Upper lobe of left lung (tissue), 6 donors: ENCODE data around the gene COA8. TPM values are rescaled to one million over a fixed set of nuclear protein-coding genes. Genes with fewer than 3 reads are reported as not detected.

ENCODE experiments used
- ATAC-seq, 2 donors: fragments of 200-7000 bp; cut with Tn5 transposase; one replicate each; pipeline ENCODE4 v1.9.1; 2022; ENCODE audit warnings: mild to moderate bottlenecking in 2 of 2, moderate library complexity in 2 of 2; ENCODE audit not compliant: low FRiP score in 2 of 2
- DNase-seq, 2 donors: peaks; one replicate each; pipeline ENCODE4 v3.0.0-alpha.2; 2019 to 2020
- H3K27ac ChIP-seq, 4 donors: fragments of 200-600 bp; sonication (generic); one replicate each; pipeline ENCODE4 v1.5.1; 2016 to 2019
- H3K27me3 ChIP-seq, 4 donors: fragments of 200-600 bp; sonication (generic); one replicate each; pipeline ENCODE4 v1.5.1; 2017 to 2019
- H3K36me3 ChIP-seq, 4 donors: fragments of 200-600 bp; sonication (generic); one replicate each; pipeline ENCODE4 v1.5.1; 2016 to 2019
- H3K4me1 ChIP-seq, 4 donors: fragments of 200-600 bp; sonication (generic); one replicate each; pipeline ENCODE4 v1.5.1; 2018 to 2019
- H3K4me3 ChIP-seq, 4 donors: fragments of 200-600 bp; sonication (generic); one replicate each; pipeline ENCODE4 v1.5.1; 2017 to 2019; ENCODE audit warnings: mild to moderate bottlenecking in 2 of 4, moderate library complexity in 1 of 4
- H3K9me3 ChIP-seq, 4 donors: fragments of 200-600 bp; sonication (generic); one replicate each; pipeline ENCODE4 v1.5.1; 2018 to 2019
- CTCF ChIP-seq, 6 experiments: fragments of 450-650 bp in 4 of 6; fragments of 200-600 bp in 2 of 6; sonication (generic) in 2 of 6; IDR thresholded peaks; one replicate each; pipeline ENCODE4 v1.5.1; 2016 to 2019; ENCODE audit warnings: antibody characterized with exemption in 6 of 6
- EP300 ChIP-seq, 4 donors: sonication (generic); formaldehyde crosslinking; IDR thresholded peaks; one replicate each; pipeline ENCODE4 v1.5.1; 2017; ENCODE audit warnings: antibody characterized with exemption in 4 of 4, control low read depth in 2 of 4
- POLR2A ChIP-seq, 4 donors: fragments of 450-650 bp; IDR thresholded peaks; one replicate each; pipeline ENCODE4 v1.5.1; 2016 to 2017; ENCODE audit warnings: antibody characterized with exemption in 4 of 4, mild to moderate bottlenecking in 2 of 4
- POLR2AphosphoS5 ChIP-seq, 2 donors: sonication (generic); formaldehyde crosslinking; IDR thresholded peaks; one replicate each; pipeline ENCODE4 v1.5.1; 2017; ENCODE audit warnings: antibody characterized with exemption in 2 of 2
- WGBS, 2 donors: methylation state at CpG; one replicate each; pipeline ENCODE4 v1.1.5; 2017 to 2018; 5-methylcytosine and 5-hydroxymethylcytosine counted together
- total RNA-seq, 6 donors: library from RNA; depleted of rRNA in 4 of 6; stranded (reverse); fragments of >200 nt in 4 of 6; gene quantifications; one replicate each; pipeline versions ENCODE4 v1.1.0 to v1.2.1, GENCODE V29; 2016 to 2021
- donor health status: DM: no; HTN: no; CAD: no; lungs with moderate emphysema.
- donor health status: DM: no; HTN: yes; CAD: no; lungs with severe emphysema.

The COA8 gene
- total RNA-seq, 6 donors from 2014 or later: 12.6 to 38.3 (median 28.6) TPM

DNA sequence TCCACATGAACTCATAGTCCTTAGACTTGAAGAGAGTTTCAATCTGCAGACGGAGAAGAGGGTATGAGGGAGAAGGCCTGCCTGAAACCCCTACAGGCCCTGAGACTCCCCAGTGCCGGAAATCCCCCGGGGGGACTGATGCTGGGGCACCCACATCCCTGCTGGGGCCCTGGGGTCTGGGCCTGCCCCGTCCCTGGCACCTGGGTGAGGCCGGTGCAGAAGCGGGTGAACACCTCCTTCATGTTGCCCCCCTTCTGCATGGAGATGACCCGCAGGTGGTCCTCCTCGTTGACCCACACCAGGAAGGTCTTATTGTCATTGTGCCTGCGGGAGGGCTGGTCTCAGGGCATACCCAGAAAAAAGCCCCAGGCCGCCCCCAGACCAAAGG is 42.5 kb upstream of the COA8 start:
- Histone ChIP-seq H3K27me3 (peaks cover 0 to 20% (median 11%) of the 10 kb centered on the region in 4 donors), H3K4me1 (peaks cover 49 to 56% (median 50%) of the 10 kb centered on the region in 4 donors), H3K4me3 (peak overlapping the region in 3 of 4 donors; percentile 59 to 61 (median 61)), H3K36me3 (no peaks in the 10 kb centered on the region), H3K27ac (peak overlapping the region in 3 of 4 donors; percentile 77 to 83 (median 80)), H3K9me3 (no peaks in the 10 kb centered on the region)
- ATAC-seq (no peak), DNase-seq (no peak)
- TF ChIP-seq POLR2AphosphoS5 (IDR thresholded peaks at IDR 0.05) (no peak), EP300 (IDR thresholded peaks at IDR 0.05) (no peak), POLR2A (IDR thresholded peaks at IDR 0.05) (no peak), CTCF (IDR thresholded peaks at IDR 0.05) (no peak)
- WGBS, 2 donors: 61 to 73% methylated on average over 5 to 10 of the region's 10 CpGs

DNA sequence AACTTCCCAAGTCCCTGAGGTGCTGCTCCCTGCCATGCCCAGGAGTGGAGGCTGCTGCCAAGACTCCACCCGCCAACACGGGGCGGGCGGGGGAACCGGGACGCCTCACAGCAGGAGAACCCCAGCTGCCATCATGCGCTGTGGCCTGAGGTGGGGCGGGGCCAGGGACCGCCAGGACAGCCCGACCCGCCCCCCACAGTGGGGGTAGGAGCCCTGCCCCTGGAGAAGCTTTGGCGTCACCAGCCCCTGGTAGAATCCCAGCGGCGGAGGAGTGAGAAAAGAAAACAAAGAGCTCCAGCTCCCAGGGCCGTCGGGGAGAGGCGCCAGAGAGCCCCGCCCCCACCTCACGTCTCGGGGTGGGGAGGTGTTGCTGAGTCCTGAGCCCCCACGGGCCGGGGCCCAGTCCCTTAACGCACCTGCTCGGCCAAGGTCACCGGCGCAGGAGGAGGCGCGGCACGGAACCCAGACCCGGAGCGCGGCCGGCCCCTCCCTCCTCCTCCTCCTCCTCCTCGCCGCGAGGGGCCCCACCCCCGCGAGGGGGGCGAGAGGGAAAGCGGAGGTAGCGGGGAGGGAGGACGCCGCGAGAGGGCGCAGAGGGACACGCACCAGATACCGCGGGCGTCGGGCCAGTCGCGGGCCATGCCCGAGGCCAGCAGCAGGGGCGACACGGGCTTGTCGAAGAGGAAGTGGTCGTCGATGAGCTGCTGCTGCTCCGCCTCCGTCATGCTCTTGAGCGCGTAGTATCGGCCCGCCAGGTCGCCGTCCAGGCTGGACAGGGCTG is 41.9 kb upstream of the COA8 start:
- TF ChIP-seq CTCF (IDR thresholded peaks at IDR 0.05) (peak; percentile 58 to 88 (median 78)), POLR2A (IDR thresholded peaks at IDR 0.05) (peak in 2 of 4 donors; percentile 19 to 60), POLR2AphosphoS5 (IDR thresholded peaks at IDR 0.05) (peak; percentile 30 to 43), EP300 (IDR thresholded peaks at IDR 0.05) (no peak)
- ATAC-seq (peak; percentile 75 to 79), DNase-seq (peak; percentile 89 to 96)
- WGBS, 2 donors: 2 to 4% methylated on average over 22 to 25 of the region's 66 CpGs
- Histone ChIP-seq H3K9me3 (no peaks in the 10 kb centered on the region), H3K27me3 (peaks cover 0 to 20% (median 11%) of the 10 kb centered on the region in 4 donors), H3K27ac (peak overlapping the region; percentile 62 to 83 (median 78)), H3K36me3 (no peaks in the 10 kb centered on the region), H3K4me3 (peak overlapping the region; percentile 36 to 61 (median 60)), H3K4me1 (peaks cover 49 to 56% (median 50%) of the 10 kb centered on the region in 4 donors)

- ATAC-seq: peak; percentile 38 to 69
- no peaks in the 10 kb centered on the region for H3K9me3 ChIP-seq
- peak overlapping the region; percentile 36 to 61 (median 60) for H3K4me3 ChIP-seq
- 0% methylated on average over 15 of the region's 77 CpGs; no CpG with 5 or more reads in 1 of the 2 donors for WGBS, 2 donors
- peaks cover 0 to 20% (median 11%) of the 10 kb centered on the region in 4 donors for H3K27me3 ChIP-seq
- DNase-seq: no peak
- TF ChIP-seq POLR2AphosphoS5 (IDR thresholded peaks at IDR 0.05) (no peak), POLR2A (IDR thresholded peaks at IDR 0.05) (peak in 2 of 4 donors; percentile 20 to 24)
- H3K27ac ChIP-seq: peak overlapping the region; percentile 62 to 83 (median 78)
- no peaks in the 10 kb centered on the region for H3K36me3 ChIP-seq
- H3K4me1 ChIP-seq: peaks cover 49 to 61% (median 53%) of the 10 kb centered on the region in 4 donors
Measured at GRCh38 chr14:103521438-103521950, 41.3 kb upstream of the COA8 start.

GRCh38 chr14:103521951-103522563 is 40.7 kb upstream of the COA8 start:
- Histone ChIP-seq H3K4me3 (peak overlapping the region; percentile 36 to 61 (median 60)), H3K9me3 (no peaks in the 10 kb centered on the region), H3K36me3 (no peaks in the 10 kb centered on the region), H3K27me3 (peaks cover 0 to 20% (median 11%) of the 10 kb centered on the region in 4 donors), H3K27ac (peak overlapping the region; percentile 62 to 83 (median 78)), H3K4me1 (peaks cover 49 to 67% (median 55%) of the 10 kb centered on the region in 4 donors)
- ATAC-seq: peak in 1 of 2 donors; percentile 4
- DNase-seq: peak in 1 of 2 donors; percentile 89
- WGBS, 2 donors: 2% methylated on average over 20 of the region's 74 CpGs; no CpG with 5 or more reads in 1 of the 2 donors
- TF ChIP-seq POLR2A (IDR thresholded peaks at IDR 0.05) (no peak), CTCF (IDR thresholded peaks at IDR 0.05) (no peak), EP300 (IDR thresholded peaks at IDR 0.05) (no peak), POLR2AphosphoS5 (IDR thresholded peaks at IDR 0.05) (no peak)
